H1 (cell line): Measurements from ENCODE around the gene MRPS10. TPM values are rescaled to one million over a fixed set of nuclear protein-coding genes. Genes with fewer than 3 reads are reported as not detected.

Experiments
- CTCF ChIA-PET: fragments of 300-600 bp; sonication (Branson Sonifier 250); formaldehyde crosslinking; loops from one replicate; lab custom pipeline; 2021; ENCODE audit not compliant: partially characterized antibody; lab: Charles Lee
- POLR2A ChIA-PET: fragments of 300-600 bp; sonication (Branson Sonifier 250); formaldehyde crosslinking; loops from one replicate; lab custom pipeline; 2021; ENCODE audit warnings: inconsistent platforms; ENCODE audit not compliant: partially characterized antibody; lab: Charles Lee
- DNase-seq, 2 experiments: peaks; one replicate each; pipeline versions ENCODE4 v3.0.0 to v3.0.0-alpha.2; 2010 to 2022; ENCODE audit warnings: low spot score in 2 of 2, low read depth in 1 of 2, mixed read lengths in 1 of 2
- FAIRE-seq: peaks from 2 replicates; lab custom pipeline; 2011; peaks lifted over from hg19 to GRCh38; lab: Jason Lieb, UNC
- H2AFZ ChIP-seq: 2 replicates; pipeline ENCODE4 v1.8.1; 2012; ENCODE audit warnings: low read length, inconsistent platforms
- H2AK5ac ChIP-seq: 2 replicates; pipeline ENCODE4 v1.6.1; 2013; ENCODE audit warnings: low read depth, low read length
- H2BK120ac ChIP-seq: replicated peaks from 2 replicates; pipeline ENCODE3; 2013; ENCODE audit warnings: low read depth, low read length, inconsistent platforms
- H2BK12ac ChIP-seq: 2 replicates; pipeline ENCODE4 v1.6.1; 2013; ENCODE audit warnings: low read depth, low read length
- H2BK15ac ChIP-seq: 2 replicates; pipeline ENCODE4 v1.6.1; 2013; ENCODE audit warnings: low read length
- H2BK20ac ChIP-seq: 2 replicates; pipeline ENCODE4 v1.6.1; 2013; ENCODE audit warnings: low read length
- H2BK5ac ChIP-seq: 2 replicates; pipeline ENCODE4 v1.6.1; 2013; ENCODE audit warnings: low read depth, low read length
- H3K14ac ChIP-seq: 2 replicates; pipeline ENCODE4 v1.6.1; 2013; ENCODE audit warnings: inconsistent platforms; ENCODE audit not compliant: insufficient read length
- H3K18ac ChIP-seq: 2 replicates; pipeline ENCODE4 v1.6.1; 2013; ENCODE audit warnings: low read length; ENCODE audit errors: extremely low read depth
- H3K23ac ChIP-seq: 2 replicates; pipeline ENCODE4 v1.6.1; 2013; ENCODE audit warnings: inconsistent platforms; ENCODE audit not compliant: insufficient read length
- H3K23me2 ChIP-seq: 2 replicates; pipeline ENCODE4 v1.6.1; 2013; ENCODE audit warnings: low read depth, low read length
- H3K27ac ChIP-seq: 2 replicates; pipeline ENCODE4 v1.6.1; 2011; ENCODE audit warnings: low read depth, low read length, inconsistent platforms
- H3K27me3 ChIP-seq, 4 experiments: replicated peaks in 1 of 4; 1 replicate in 1 of 4; 2 replicates in 3 of 4; pipeline versions ENCODE4 v1.6.1 to v1.8.1; 2011 to 2013; ENCODE audit warnings: low read length in 3 of 4, mild to moderate bottlenecking in 3 of 4, inconsistent platforms in 2 of 4, mixed read lengths in 2 of 4, moderate library complexity in 1 of 4; ENCODE audit not compliant: control insufficient read depth in 3 of 4, insufficient read depth in 3 of 4; ENCODE audit errors: extremely low read depth in 1 of 4
- H3K36me3 ChIP-seq, 4 experiments: 2 replicates each; pipeline versions ENCODE4 v1.6.1 to v1.8.1; 2011 to 2013; ENCODE audit warnings: mild to moderate bottlenecking in 4 of 4, low read length in 3 of 4, moderate library complexity in 2 of 4, control low read depth in 1 of 4, inconsistent platforms in 1 of 4; ENCODE audit not compliant: insufficient read depth in 4 of 4, control insufficient read depth in 2 of 4
- H3K4ac ChIP-seq: replicated peaks from 2 replicates; pipeline ENCODE3; 2013; ENCODE audit warnings: low read length, low read depth, mixed read lengths, inconsistent platforms; ENCODE audit not compliant: insufficient read length
- H3K4me1 ChIP-seq, 4 experiments: replicated peaks in 1 of 4; 1 replicate in 1 of 4; 2 replicates in 3 of 4; pipeline versions ENCODE4 v1.6.1 to v1.8.1; 2011 to 2013; ENCODE audit warnings: low read length in 3 of 4, inconsistent platforms in 2 of 4, mixed read lengths in 1 of 4; ENCODE audit not compliant: insufficient read depth in 4 of 4, control insufficient read depth in 3 of 4
- H3K4me2 ChIP-seq, 2 experiments: 2 replicates each; pipeline versions ENCODE4 v1.6.1 to v1.8.1; 2011 to 2013; ENCODE audit warnings: low read depth in 2 of 2, low read length in 2 of 2, control low read depth in 1 of 2, inconsistent platforms in 1 of 2, mild to moderate bottlenecking in 1 of 2; ENCODE audit not compliant: insufficient read depth in 1 of 2
- H3K4me3 ChIP-seq, 4 experiments: fragments of 200-600, 300-600 bp in 1 of 4; sonication (generic), shearing (Covaris generic), sonication (Bioruptor Twin) in 1 of 4; 2 replicates each; pipeline versions ENCODE4 v1.5.1 to v1.8.1; 2011 to 2016; ENCODE audit warnings: low read length in 4 of 4, low read depth in 3 of 4, control low read depth in 2 of 4, inconsistent platforms in 2 of 4, mild to moderate bottlenecking in 2 of 4, mixed read lengths in 1 of 4, moderate library complexity in 1 of 4; ENCODE audit not compliant: insufficient read depth in 2 of 4; ENCODE audit errors: extremely low read depth in 1 of 4
- H3K56ac ChIP-seq: replicated peaks from 2 replicates; pipeline ENCODE3; 2013; ENCODE audit warnings: low read depth, mild to moderate bottlenecking, mixed read lengths, low read length, inconsistent platforms; ENCODE audit not compliant: insufficient read length
- H3K79me1 ChIP-seq: 2 replicates; pipeline ENCODE4 v1.6.1; 2013; ENCODE audit warnings: low read depth, low read length, control low read depth
- H3K79me2 ChIP-seq, 2 experiments: 2 replicates each; pipeline versions ENCODE4 v1.6.1 to v1.8.1; 2012 to 2013; ENCODE audit warnings: low read length in 2 of 2, mild to moderate bottlenecking in 2 of 2, inconsistent platforms in 1 of 2; ENCODE audit not compliant: insufficient read depth in 2 of 2, control insufficient read depth in 1 of 2
- H3K9ac ChIP-seq, 4 experiments: replicated peaks in 1 of 4; 1 replicate in 1 of 4; 2 replicates in 3 of 4; pipeline versions ENCODE4 v1.6.1 to v1.8.1; 2011 to 2013; ENCODE audit warnings: low read depth in 3 of 4, low read length in 3 of 4, control low read depth in 2 of 4, mild to moderate bottlenecking in 2 of 4, moderate library complexity in 2 of 4, inconsistent platforms in 1 of 4; ENCODE audit errors: extremely low read depth in 1 of 4
- H3K9me3 ChIP-seq, 2 experiments: 2 replicates each; pipeline versions ENCODE4 v1.6.1 to v1.8.1; 2012 to 2013; ENCODE audit warnings: mild to moderate bottlenecking in 2 of 2, moderate library complexity in 2 of 2, control low read depth in 1 of 2, inconsistent platforms in 1 of 2, low read depth in 1 of 2, low read length in 1 of 2, mixed read lengths in 1 of 2; ENCODE audit not compliant: insufficient read depth in 2 of 2
- H4K20me1 ChIP-seq, 2 experiments: replicated peaks in 1 of 2; 2 replicates each; pipeline versions ENCODE3 to v1.8.1; 2011 to 2013; ENCODE audit warnings: inconsistent platforms in 2 of 2, low read length in 2 of 2, mild to moderate bottlenecking in 1 of 2; ENCODE audit not compliant: insufficient read depth in 2 of 2, control insufficient read depth in 1 of 2
- H4K5ac ChIP-seq: 2 replicates; pipeline ENCODE4 v1.6.1; 2013; ENCODE audit warnings: low read length, low read depth, mixed read lengths, inconsistent platforms; ENCODE audit not compliant: insufficient read length
- H4K8ac ChIP-seq: 2 replicates; pipeline ENCODE4 v1.8.0; 2013; ENCODE audit warnings: mild to moderate bottlenecking, moderate library complexity, low read length, inconsistent platforms; ENCODE audit not compliant: insufficient read depth; ENCODE audit errors: extremely low read depth
- H4K91ac ChIP-seq: replicated peaks from 2 replicates; pipeline ENCODE3; 2013; ENCODE audit warnings: low read length, mixed read lengths, inconsistent platforms; ENCODE audit not compliant: insufficient read length
- BRCA1 ChIP-seq: IDR thresholded peaks from 2 replicates; pipeline ENCODE4 v1.6.1; 2012; ENCODE audit warnings: low read depth, low read length, improper control_type of control experiment
- EP300 ChIP-seq, 2 experiments: IDR thresholded peaks; 1 replicate in 1 of 2; 2 replicates in 1 of 2; pipeline ENCODE4 v1.6.1; 2011 to 2012; ENCODE audit warnings: low read depth in 2 of 2, low read length in 2 of 2, mild to moderate bottlenecking in 2 of 2, borderline replicate concordance in 1 of 2, inconsistent platforms in 1 of 2, moderate library complexity in 1 of 2
- MAFK ChIP-seq: IDR thresholded peaks from 2 replicates; pipeline ENCODE4 v1.6.1; 2012; ENCODE audit warnings: low read depth, mild to moderate bottlenecking, improper control_type of control experiment, low read length
- PHF8 ChIP-seq: fragments of 200-600 bp; sonication (generic); conservative IDR thresholded peaks from 2 replicates; pipeline ENCODE4 v1.7.1; 2012; ENCODE audit warnings: low read depth, mild to moderate bottlenecking, inconsistent platforms, low read length, moderate library complexity
- SIN3A ChIP-seq, 2 experiments: IDR thresholded peaks in 1 of 2; conservative IDR thresholded peaks in 1 of 2; 2 replicates each; pipeline ENCODE4 v1.6.1; 2011 to 2012; ENCODE audit warnings: low read length in 2 of 2, improper control_type of control experiment in 1 of 2, low read depth in 1 of 2, mild to moderate bottlenecking in 1 of 2
- SIRT6 ChIP-seq: IDR thresholded peaks from one replicate; pipeline ENCODE4 v1.7.1; 2012; ENCODE audit warnings: low read length, inconsistent platforms
- TEAD4 ChIP-seq: IDR thresholded peaks from 2 replicates; pipeline ENCODE4 v1.6.1; 2012; ENCODE audit warnings: low read depth, low read length, inconsistent platforms, mixed read lengths
- WGBS, 2 experiments: shearing (Covaris generic) in 1 of 2; methylation state at CpG; one replicate each; pipeline versions ENCODE4 v1.1.6 to v1.1.7; 2013 to 2015; ENCODE audit warnings: low lambda C conversion rate in 2 of 2, mixed read lengths in 2 of 2, inconsistent platforms in 1 of 2, low coverage in 1 of 2, missing lambda C conversion rate in 1 of 2; ENCODE audit not compliant: insufficient replicate concordance in 2 of 2, insufficient coverage in 1 of 2, insufficient read length in 1 of 2; ENCODE audit errors: extremely low coverage in 1 of 2, missing lambda C conversion rate in 1 of 2; 5-methylcytosine and 5-hydroxymethylcytosine counted together
- polyA plus RNA-seq, 7 experiments: library from polyadenylated mRNA; depleted of rRNA in 3 of 7; stranded (reverse) in 5 of 7; unstranded in 2 of 7; fragments of >200 nt in 5 of 7; fragments of 200-250 nt in 2 of 7; gene quantifications; 1 replicate in 5 of 7; 2 replicates in 1 of 7; 4 replicates in 1 of 7; pipeline versions ENCODE4 v1.2.1 to v1.2.3, GENCODE V29; 2011 to 2013; ENCODE audit warnings: missing spikeins in 2 of 7, mixed read lengths in 2 of 7
- total RNA-seq: library from RNA; stranded (reverse); fragmentation: NEBNext Ultra II Directional; extraction: Animal tissue kit (Norgen Biotek cat#: 25700); gene quantifications from 2 replicates; pipeline ENCODE4 v1.2.1, GENCODE V29; 2021
- TF ChIP-seq, protein P1 (sequence below): IDR thresholded peaks from 2 replicates; pipeline ENCODE4 v1.6.1; 2012; ENCODE audit warnings: low read length, inconsistent platforms
- TF ChIP-seq, protein P2 (sequence below): IDR thresholded peaks from 2 replicates; pipeline ENCODE4 v1.6.1; 2012; ENCODE audit warnings: inconsistent platforms

MRPS10 gene
- total and polyA plus RNA-seq, 2 of the 8 experiments (the other 6 are each of a cell fraction or from before 2014, with no cell fraction given), result 20.5 to 33.6 TPM

DNA sequence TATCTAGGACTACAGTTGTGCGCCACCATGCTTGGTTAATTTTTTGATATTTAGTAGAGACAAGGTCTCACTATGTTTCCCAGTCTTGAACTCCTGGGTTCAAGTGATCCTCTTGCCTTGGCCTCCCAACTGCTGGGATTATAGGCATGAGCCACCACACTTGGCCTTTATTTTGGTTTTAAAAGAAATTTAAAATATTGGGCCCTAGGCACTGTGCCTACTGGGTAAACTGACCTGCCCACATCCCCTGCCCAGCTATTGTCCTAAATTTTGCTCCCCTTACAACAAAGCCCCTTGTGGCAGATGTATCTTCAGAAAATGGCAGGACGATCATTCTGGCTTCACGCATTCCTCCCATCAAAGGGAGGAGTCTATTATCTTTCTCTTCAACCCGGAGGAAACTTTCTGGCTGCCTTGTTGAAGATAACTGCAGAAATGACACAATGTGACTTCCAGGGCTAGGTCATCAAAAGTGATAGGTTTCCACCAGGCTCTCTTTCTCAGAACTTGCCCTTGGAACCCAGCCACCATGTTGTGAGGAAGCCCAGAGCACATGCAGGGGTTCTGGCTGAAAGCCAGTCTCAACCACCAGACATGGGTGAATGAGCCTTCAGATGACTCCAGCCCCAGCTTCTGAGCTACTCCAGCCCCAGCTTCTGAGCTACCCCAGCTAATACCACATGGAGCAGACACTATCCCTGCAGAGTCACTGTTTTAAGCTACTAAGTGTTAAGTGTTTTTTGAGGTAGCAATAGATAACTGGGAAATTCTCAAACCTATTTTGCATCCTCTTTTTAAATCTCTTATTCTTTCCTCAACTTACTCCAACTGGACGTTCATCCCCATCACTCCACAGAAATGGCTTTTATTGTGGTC is 18.3 kb downstream of the MRPS10 start:
- no peak overlapping the region for H3K18ac ChIP-seq
- no peak overlapping the region for H3K14ac ChIP-seq
- no peak overlapping the region for H3K4me3 ChIP-seq
- H3K4ac ChIP-seq, result no peak overlapping the region
- H4K8ac ChIP-seq, result no peak overlapping the region
- no peak overlapping the region for H2AK5ac ChIP-seq
- ChIA-PET CTCF (interaction anchor here (0.6 to 2.3 kb wide), 5 partner anchors 14 to 105 kb away, joined by 3 to 10 read pairs (median 5); no protein-coding TSS in a partner anchor), POLR2A (interaction anchor here (1.6 kb wide), 1 partner anchor 62 kb away, joined by 3 read pairs; no protein-coding TSS in a partner anchor)
- no peaks in the 10 kb centered on the region for H3K9me3 ChIP-seq
- no peak overlapping the region for H4K91ac ChIP-seq
- no peaks in the 10 kb centered on the region; a peak in 1 of 8 replicates for H3K36me3 ChIP-seq
- no peak overlapping the region for H2BK120ac ChIP-seq
- 92% methylated on average over 5 of the region's 5 CpGs; no CpG with 5 or more reads in 1 of the 2 experiments for WGBS, 2 experiments
- H3K4me1 ChIP-seq, result no peaks in the 10 kb centered on the region; a peak in 2 of 7 replicates
- no peak for FAIRE-seq
- no peak overlapping the region for H4K5ac ChIP-seq
- no peaks in the 10 kb centered on the region for H3K79me2 ChIP-seq
- 0 out of 2 replicates have a peak, but pooled peaks cover 3% of the 10 kb centered on the region for H3K23me2 ChIP-seq
- H3K27ac ChIP-seq, result no peak overlapping the region
- no peak overlapping the region for H3K4me2 ChIP-seq
- no peak overlapping the region for H2BK12ac ChIP-seq
- no peak overlapping the region for H2BK20ac ChIP-seq
- 0 out of 7 replicates have a peak, but pooled peaks cover 0 to under 1% (median 0%) of the 10 kb centered on the region in 4 experiments for H3K27me3 ChIP-seq
- no peaks in the 10 kb centered on the region for H3K79me1 ChIP-seq
- no peak overlapping the region for H3K56ac ChIP-seq
- no peak for DNase-seq
- H4K20me1 ChIP-seq, result no peaks in the 10 kb centered on the region
- no peak overlapping the region for H2AFZ ChIP-seq
- no peak overlapping the region for H3K9ac ChIP-seq
- H3K23ac ChIP-seq, result no peak overlapping the region
- no peak overlapping the region for H2BK15ac ChIP-seq
- no peak overlapping the region for H2BK5ac ChIP-seq
- no peak for TF ChIP-seq SIN3A (conservative IDR thresholded peaks at IDR 0.05 in 1 of 2, IDR thresholded peaks at IDR 0.05 in 1 of 2; ENCODE audit: low read depth in 1 of 2, low read length in 2 of 2)
- TF ChIP-seq, protein P1, sequence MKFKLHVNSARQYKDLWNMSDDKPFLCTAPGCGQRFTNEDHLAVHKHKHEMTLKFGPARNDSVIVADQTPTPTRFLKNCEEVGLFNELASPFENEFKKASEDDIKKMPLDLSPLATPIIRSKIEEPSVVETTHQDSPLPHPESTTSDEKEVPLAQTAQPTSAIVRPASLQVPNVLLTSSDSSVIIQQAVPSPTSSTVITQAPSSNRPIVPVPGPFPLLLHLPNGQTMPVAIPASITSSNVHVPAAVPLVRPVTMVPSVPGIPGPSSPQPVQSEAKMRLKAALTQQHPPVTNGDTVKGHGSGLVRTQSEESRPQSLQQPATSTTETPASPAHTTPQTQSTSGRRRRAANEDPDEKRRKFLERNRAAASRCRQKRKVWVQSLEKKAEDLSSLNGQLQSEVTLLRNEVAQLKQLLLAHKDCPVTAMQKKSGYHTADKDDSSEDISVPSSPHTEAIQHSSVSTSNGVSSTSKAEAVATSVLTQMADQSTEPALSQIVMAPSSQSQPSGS, result no peak
- TF ChIP-seq EP300 (IDR thresholded peaks at IDR 0.05; ENCODE audit: borderline replicate concordance in 1 of 2, low read depth in 2 of 2, low read length in 2 of 2), result no peak
- no peak for TF ChIP-seq PHF8
- no peak for TF ChIP-seq BRCA1
- no peak for TF ChIP-seq SIRT6
- no peak for TF ChIP-seq MAFK
- no peak for TF ChIP-seq TEAD4
- TF ChIP-seq, protein P2, sequence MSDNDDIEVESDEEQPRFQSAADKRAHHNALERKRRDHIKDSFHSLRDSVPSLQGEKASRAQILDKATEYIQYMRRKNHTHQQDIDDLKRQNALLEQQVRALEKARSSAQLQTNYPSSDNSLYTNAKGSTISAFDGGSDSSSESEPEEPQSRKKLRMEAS, result no peak
